Right hindlimb (tissue), 1 donor: ENCODE measurements around the gene MTX3.

Source experiments
- DNase-seq: peaks from one replicate; pipeline ENCODE4 v3.0.0-alpha.2; 2018

Gene MTX3

GRCh38 chr5:79982136-79982535, 8.9 kb downstream of the MTX3 start:
- DNase-seq = no peak

DNA sequence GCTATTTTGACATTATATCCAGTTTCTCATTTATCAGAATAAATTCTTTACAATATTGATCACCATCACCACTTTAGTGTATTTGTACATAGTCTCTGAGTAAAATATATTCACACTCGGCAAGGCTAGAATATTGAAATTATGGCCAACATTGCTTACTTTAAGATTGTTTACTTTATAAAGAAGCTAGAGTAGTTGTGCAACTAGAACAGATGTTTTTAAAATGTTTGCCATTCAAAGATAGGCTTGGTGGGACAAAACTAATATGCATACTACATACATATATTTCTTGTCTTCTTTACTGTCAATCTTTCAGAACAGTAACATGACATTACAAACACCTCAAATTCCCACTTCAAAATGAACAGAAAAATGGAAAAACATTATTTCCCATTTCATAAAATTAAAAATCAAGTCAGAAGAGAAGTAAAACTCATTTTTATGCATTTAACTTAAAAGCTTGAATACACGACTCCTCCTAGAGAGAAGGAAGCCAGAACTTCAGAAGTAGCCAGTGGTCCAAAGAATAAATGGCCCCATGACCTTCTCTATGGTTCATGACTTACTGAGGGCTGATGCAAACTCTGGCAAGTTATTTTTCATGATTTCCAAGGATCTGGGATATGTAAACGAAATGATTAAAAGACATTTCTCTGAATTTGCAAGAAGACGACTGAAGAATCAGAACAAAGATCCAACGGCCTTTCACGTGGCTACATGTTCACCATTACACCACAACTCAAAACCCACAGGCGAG, 14.1 kb downstream of the MTX3 start:
- no peak for DNase-seq

DNA sequence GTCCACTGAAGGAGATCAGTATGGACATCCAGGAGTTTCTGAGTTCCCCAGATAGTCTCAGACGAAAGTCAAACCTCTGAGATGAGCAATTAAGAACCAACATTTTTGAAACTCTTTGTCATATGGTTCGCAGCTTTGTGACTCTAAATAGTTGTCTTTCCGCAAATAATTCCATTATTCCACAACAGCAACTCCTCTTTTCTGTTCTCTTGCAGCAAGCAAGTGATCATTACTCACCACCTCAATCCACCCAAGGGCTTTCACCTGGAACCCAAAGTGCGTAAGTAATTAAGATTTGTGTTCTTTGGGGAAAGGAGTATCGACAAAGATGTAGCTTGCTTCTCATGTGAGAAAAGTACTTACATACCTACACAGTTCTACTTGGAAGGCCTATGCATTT, 15.6 kb downstream of the MTX3 start:
- no peak for DNase-seq

- no peak for DNase-seq
Observed at GRCh38 chr5:79974886-79975285, 16.2 kb downstream of the MTX3 start.

DNA sequence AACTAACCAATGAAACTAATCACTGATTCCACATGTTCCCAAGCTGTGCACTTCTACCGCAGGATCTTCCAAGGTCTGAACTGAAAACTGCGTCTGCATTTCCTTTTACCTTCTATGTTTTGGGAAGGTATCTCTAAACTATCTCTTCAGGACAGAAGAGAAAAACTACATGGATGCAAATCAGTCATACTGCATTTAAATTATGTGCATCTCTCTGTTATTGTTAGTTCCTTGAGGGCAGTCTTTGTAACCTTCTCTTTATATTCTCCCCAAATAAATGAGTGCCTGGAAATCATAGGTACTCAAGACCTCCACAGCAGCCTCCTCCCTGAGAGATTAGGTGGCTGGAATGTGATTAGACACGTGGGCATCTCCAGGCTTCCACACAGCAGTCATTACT, 17.1 kb downstream of the MTX3 start:
- no peak for DNase-seq

DNA sequence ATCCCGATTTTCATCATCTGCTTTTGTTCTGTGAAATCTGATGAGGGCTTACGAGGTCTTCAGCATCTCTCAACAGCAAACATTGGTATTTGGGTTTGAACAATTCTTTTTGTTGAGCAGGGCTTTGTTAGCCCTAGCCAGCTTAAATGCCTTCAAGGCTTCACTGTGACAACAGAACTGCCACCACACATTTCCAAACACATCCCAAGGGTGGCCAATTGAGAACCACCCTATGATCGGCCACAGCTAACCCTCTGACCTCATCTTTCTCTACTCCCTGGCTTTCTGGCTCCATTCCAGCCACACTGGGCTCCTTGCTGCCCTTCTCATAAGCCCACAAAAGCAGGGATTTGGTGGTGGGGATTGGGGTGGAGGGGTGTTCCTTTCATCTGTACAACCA, 17.6 kb downstream of the MTX3 start:
- no peak for DNase-seq

DNA sequence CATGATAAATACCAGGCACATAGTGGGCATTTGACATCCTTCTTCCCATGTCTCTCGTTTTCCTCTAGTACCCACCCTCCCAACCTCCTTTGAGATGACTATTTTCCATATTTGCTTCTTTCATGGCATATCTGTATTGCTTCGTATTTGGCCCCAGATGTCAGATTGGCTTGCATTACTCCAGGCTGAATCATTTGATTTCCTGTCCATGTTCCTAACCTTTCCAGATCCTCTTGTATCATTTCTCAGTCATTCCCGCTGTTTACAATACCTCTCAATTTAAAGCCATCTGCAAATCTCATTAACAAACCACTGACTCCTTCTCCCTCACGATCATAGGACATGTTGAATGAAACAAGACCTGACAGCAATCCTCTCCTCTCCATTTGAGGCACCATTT, 19.9 kb downstream of the MTX3 start:
- DNase-seq = no peak

DNA sequence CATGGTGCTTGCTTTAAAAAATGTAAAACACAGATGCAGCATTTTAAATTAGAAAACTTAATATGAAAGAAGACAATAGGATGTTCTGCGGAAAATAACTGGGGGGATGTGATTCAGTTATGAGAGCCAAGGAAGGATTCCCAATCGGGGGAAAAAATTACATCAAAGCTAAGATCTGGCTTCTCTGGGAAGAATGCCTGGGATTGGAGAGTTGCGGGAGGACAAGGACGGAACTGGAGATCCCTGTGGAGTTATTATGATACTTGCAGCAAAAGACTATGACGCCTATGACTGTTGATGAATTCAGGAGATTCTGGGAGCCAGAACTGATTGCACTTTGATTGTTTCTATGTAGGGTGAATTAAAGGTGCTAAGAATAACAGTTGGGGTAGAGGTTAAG, 24.6 kb downstream of the MTX3 start:
- DNase-seq = no peak

DNA sequence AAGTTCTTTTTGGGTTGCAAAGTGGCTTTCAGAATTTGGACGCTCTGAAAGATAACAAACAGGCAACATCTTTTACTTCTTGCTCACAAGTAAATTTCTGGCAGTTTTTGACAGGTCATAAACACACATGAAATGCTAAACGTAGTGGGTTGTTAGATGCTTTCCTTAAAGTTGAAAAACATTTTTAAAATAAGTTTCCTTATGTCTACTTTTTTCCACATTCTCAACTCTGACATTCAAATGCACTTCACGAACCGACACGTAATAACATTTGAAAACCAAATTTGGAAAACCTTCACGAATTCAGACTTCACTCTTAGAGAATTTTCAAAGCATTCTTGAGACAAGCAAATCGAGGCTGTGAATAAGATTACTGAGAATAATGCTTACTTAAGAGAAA, 26.9 kb downstream of the MTX3 start:
- no peak for DNase-seq

DNA sequence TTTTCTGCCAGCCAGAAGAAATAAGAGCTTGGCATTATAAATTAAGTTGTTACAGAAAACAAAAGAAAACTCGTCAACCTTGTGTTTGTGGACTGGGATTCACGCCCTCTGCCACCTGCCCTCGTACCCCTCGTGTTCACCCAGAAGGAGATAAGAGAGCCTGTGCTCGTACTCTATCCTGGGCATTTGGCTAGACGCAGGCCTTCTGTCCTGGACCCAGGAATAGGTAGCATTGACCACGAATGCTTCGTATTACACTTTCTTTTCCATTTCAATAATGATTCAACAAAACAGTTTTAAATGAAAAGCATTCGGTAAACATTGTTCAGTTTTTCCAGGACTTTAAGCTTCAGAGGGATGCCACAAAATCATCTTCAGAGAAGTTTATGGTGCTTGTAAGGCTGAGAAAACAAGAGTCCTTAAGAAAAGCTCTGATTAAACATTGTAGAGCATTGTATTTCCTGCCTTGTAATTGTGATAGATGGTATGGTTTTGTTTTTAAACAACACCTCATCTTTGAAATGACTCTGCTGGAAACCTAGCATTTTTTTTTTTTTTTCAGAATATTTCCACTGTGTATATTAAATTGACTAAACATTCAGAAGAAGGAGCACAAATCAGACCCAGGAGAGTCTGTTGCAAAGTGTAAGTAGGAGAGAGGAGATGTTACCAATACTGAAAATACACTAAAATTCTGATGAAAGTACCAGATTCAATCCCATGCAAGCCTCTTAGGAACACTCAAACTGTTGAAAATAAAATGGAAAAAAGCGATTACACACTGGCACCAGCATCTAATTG, 27.6 kb downstream of the MTX3 start:
- DNase-seq = no peak

DNA sequence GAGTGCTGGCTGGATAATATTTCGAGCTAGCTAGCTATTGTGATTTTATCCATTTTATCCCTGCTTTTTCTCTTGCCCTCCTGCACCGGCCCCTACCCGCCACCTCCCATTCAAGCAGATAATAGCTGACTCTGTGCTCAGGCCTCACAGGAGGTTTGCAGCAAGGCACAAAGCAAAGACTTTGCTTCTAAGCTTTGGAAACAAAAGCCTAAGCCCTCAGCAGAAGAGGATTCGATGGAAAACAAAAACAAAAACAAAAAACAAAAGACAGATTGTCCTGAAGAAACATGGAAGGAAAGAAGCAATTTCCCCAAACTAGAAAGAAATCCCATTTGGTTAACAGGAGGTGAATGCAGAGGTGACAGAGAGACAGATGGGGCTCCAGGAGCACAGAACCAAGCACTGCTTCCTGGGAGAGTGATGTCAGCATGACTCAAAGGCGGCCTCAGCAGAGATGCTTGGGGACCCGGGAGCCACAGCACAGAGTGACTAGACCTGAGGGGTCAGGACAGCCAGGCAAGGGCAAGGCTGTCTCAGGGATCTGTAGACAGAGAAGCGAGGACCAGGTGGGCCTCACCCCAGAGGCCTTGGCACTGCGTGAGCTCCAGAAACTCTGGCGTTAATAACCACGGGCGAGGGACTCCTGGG, 28.4 kb downstream of the MTX3 start:
- DNase-seq = no peak

- no peak for DNase-seq
Observed at GRCh38 chr5:79961716-79962574, 29.1 kb downstream of the MTX3 start.

GRCh38 chr5:79959407-79959806, 31.7 kb downstream of the MTX3 start:
- no peak for DNase-seq

DNA sequence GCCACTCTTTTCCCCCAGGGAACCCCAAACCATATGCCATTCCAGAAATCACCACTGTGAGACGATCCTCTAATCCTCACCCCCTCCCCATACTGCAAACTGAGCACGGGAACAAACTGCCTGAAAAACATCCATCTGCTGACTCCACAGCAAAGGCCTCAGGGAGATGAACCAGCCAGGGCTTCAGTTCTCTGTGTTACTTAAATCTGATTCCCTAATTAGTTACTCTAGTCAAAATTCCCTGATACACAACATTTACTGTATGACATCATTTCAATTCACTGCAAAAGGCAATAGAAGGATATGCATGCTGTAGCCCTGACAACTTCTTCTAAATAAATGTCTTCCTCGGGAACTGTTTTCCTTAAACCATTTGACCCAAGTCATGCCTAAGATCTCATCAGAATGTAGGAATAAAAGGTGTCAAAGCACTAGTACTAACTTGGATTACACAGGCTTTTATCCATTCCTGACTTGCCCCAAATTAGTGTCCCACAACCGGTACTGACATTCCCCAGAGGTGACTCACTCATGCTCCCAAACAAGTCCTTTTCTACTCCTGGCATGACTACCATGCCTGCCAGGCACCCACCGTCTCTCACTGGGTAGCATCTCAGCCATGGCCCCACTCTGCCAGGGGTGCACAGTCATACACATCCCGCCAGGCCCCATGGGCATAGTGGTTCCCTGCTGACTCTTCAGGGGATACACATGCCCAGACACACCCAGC, 35.0 kb downstream of the MTX3 start:
- no peak for DNase-seq

DNA sequence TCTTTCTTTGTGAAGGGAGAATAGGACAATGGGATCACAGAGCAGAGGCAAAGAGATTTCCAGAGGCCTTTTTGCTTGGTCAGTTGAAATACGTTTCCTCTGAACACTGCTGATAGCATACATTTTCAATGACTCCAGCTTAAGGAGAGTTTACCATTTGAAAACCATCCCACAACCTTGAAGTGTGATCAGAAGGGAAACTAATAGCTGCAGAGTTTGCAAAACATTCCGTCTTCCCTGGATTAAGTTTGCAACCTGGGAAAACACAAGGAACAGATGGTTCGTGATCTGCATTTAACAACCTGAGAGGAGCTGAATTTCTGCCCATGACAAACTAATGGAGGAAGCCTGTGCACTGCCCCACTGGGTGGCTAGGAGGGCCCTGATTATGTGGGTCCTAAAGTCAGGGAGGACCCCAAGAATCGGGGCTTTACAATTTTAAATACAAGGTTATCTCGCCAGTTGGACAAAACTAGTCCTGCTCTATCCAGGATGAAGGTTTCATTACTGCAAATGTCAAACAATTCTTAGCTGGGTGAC, 35.6 kb downstream of the MTX3 start:
- no peak for DNase-seq

GRCh38 chr5:79954620-79955019, 36.4 kb downstream of the MTX3 start:
- DNase-seq = no peak

DNA sequence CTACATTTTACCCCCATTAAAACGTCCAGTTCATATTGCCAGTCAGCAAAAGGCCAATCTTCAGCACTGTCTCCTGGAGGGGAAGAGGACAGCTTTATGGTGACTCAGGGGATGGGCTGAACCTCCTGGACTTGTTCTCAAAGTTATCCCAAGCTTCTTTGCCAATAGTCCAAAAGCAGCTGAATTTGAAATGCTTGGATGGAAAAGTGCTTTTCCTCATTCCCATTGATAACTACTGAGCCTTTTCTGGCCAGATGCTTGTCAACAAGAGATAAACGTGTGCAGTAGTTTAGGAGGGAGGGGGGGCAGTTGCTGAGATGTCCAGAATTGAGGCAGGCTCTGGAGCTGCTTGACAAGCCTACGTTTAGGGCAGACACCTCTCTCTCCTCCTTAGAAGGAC, 43.5 kb downstream of the MTX3 start:
- no peak for DNase-seq

- DNase-seq = no peak
Observed at GRCh38 chr5:79938468-79938867, 52.6 kb downstream of the MTX3 start.

DNA sequence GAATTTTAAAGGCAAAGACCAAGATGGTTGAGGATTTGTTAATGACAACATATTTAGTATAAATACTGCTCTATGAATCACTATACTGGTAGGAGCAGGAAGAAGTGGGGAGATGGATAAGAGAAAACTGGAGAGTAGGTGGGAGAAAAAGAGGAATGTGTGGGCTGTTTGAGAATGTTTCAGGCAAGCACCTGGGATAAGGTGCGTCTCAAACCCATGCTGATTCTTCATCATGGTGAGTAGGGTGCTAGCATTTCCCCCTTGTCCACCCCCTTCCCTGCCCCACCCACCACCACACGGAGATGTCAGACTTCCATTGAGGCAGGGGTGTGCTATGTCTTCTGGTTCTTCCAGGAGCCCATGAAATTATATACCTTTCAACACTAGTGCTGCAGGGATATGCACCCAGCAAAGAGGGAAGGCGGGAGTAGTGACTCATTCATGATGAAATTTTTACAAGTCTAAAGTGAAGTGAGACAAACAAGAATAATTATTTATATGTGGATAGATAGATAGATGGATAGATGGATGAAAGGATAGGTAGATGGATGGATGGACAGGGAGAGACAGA, 54.3 kb downstream of the MTX3 start:
- no peak for DNase-seq

- DNase-seq = no peak
Observed at GRCh38 chr5:79936002-79936645, 54.9 kb downstream of the MTX3 start.

GRCh38 chr5:79934681-79935080, 56.4 kb downstream of the MTX3 start:
- DNase-seq = no peak
